ENCODE measurements around the gene TTC9C.
"Not testable (repeated sequence)": the region's sequence is repeated elsewhere in the genome, so short reads cannot be mapped to it uniquely, and the experiment has no call there.

The TTC9C gene

GRCh38 chr11:62752177-62752785 is 24.0 kb downstream of the TTC9C start:
- DNase-seq (ENCODE audit: low spot score): no peak

GRCh38 chr11:62752994-62753735 is 24.9 kb downstream of the TTC9C start:
- DNase-seq (ENCODE audit: low spot score): no peak

GRCh38 chr11:62753736-62754603 is 25.7 kb downstream of the TTC9C start, which contains the start of gene ZBTB3:
ZBTB3 (minus strand) TSS chr11:62754160; CDS start chr11:62753664, 496 bp downstream.
- DNase-seq (ENCODE audit: low spot score): peak; percentile 91

- DNase-seq (ENCODE audit: low spot score): no peak
These were observed 26.9 kb downstream of the TTC9C start for GRCh38 chr11:62755086-62755615.

- DNase-seq (ENCODE audit: low spot score): peak; percentile 31
These were observed 29.8 kb downstream of the TTC9C start for GRCh38 chr11:62757846-62758788.

- not testable (repeated sequence) for DNase-seq (ENCODE audit: low spot score)
These were observed 32.6 kb downstream of the TTC9C start for GRCh38 chr11:62760867-62761227.

GRCh38 chr11:62770778-62771143 is 42.5 kb downstream of the TTC9C start:
- peak; percentile 67 for DNase-seq (ENCODE audit: low spot score)

- peak; percentile 99 for DNase-seq (ENCODE audit: low spot score)
These were observed 43.1 kb downstream of the TTC9C start, which contains the start of gene TAF6L for GRCh38 chr11:62771144-62772021. TAF6L (plus strand) TSS chr11:62771396; CDS start chr11:62775784, 4,388 bp downstream.

- no peak for DNase-seq (ENCODE audit: low spot score)
These were observed 46.1 kb downstream of the TTC9C start for GRCh38 chr11:62774407-62774806.

GRCh38 chr11:62775646-62776045 is 47.4 kb downstream of the TTC9C start:
- DNase-seq (ENCODE audit: low spot score): no peak

GRCh38 chr11:62777389-62777788 is 49.1 kb downstream of the TTC9C start:
- DNase-seq (ENCODE audit: low spot score): no peak

GRCh38 chr11:62778441-62778840 is 50.2 kb downstream of the TTC9C start:
- no peak for DNase-seq (ENCODE audit: low spot score)

GRCh38 chr11:62782753-62783152 is 54.5 kb downstream of the TTC9C start:
- DNase-seq (ENCODE audit: low spot score): no peak

GRCh38 chr11:62786318-62787004 is 58.2 kb downstream of the TTC9C start:
- peak; percentile 92 for DNase-seq (ENCODE audit: low spot score)

GRCh38 chr11:62787005-62787759 is 58.9 kb downstream of the TTC9C start, which contains the start of gene TMEM179B:
TMEM179B (plus strand) TSS chr11:62787402; CDS start chr11:62787432, 30 bp downstream.
- DNase-seq (ENCODE audit: low spot score): peak; percentile 92
